Spleen (tissue), 11 donors: ENCODE results near the gene SNAI1. TPM values are rescaled to one million over a fixed set of nuclear protein-coding genes. Genes with fewer than 3 reads are reported as not detected.
"Not testable (repeated sequence)": the region's sequence is repeated elsewhere in the genome, so short reads cannot be mapped to it uniquely, and the experiment has no call there.

Experiments used
- DNase-seq: peaks from one replicate; pipeline ENCODE4 v3.0.0-alpha.2; 2020
- H3K27ac ChIP-seq, 8 donors: fragments of 200-600 bp; sonication (generic) in 7 of 8; 1 replicate in 4 of 8; 2 replicates in 4 of 8; pipeline versions ENCODE4 v1.5.0 to v1.8.0; 2016 to 2021; ENCODE audit warnings: inconsistent platforms in 4 of 8, mild to moderate bottlenecking in 4 of 8, moderate library complexity in 1 of 8
- H3K27me3 ChIP-seq, 7 donors: fragments of 200-600 bp; sonication (generic) in 6 of 7; replicated peaks in 1 of 7; 1 replicate in 4 of 7; 2 replicates in 3 of 7; pipeline versions ENCODE4 v1.5.0 to v1.8.0; 2016 to 2021; ENCODE audit warnings: inconsistent platforms in 3 of 7, mild to moderate bottlenecking in 1 of 7
- H3K36me3 ChIP-seq, 6 donors: fragments of 200-600 bp; sonication (generic) in 5 of 6; 1 replicate in 4 of 6; 2 replicates in 2 of 6; pipeline versions ENCODE4 v1.5.0 to v1.8.0; 2016 to 2021; ENCODE audit warnings: inconsistent platforms in 2 of 6
- H3K4me1 ChIP-seq, 6 donors: fragments of 200-600 bp; sonication (generic) in 5 of 6; 1 replicate in 3 of 6; 2 replicates in 3 of 6; pipeline versions ENCODE4 v1.5.0 to v1.8.0; 2016 to 2021; ENCODE audit warnings: inconsistent platforms in 3 of 6
- H3K4me3 ChIP-seq, 8 donors: fragments of 200-600 bp; sonication (generic) in 7 of 8; 1 replicate in 4 of 8; 2 replicates in 4 of 8; pipeline versions ENCODE4 v1.5.0 to v1.8.0; 2016 to 2021; ENCODE audit warnings: inconsistent platforms in 4 of 8, mild to moderate bottlenecking in 4 of 8, moderate library complexity in 2 of 8
- H3K9me3 ChIP-seq, 8 donors: fragments of 200-600 bp; sonication (generic) in 7 of 8; 1 replicate in 4 of 8; 2 replicates in 4 of 8; pipeline versions ENCODE4 v1.5.0 to v1.8.0; 2016 to 2021; ENCODE audit warnings: inconsistent platforms in 4 of 8
- CTCF ChIP-seq, 11 experiments: fragments of 200-600 bp in 7 of 11; fragments of 450-650 bp in 4 of 11; sonication (generic) in 4 of 11; IDR thresholded peaks in 8 of 11; conservative IDR thresholded peaks in 3 of 11; 1 replicate in 7 of 11; 2 replicates in 4 of 11; pipeline versions ENCODE4 v1.4.0 to v1.8.0; 2016 to 2021; ENCODE audit warnings: antibody characterized with exemption in 11 of 11, inconsistent platforms in 4 of 11, mild to moderate bottlenecking in 1 of 11
- POLR2A ChIP-seq, 3 donors: fragments of 450-650 bp; IDR thresholded peaks; one replicate each; pipeline ENCODE4 v1.5.1; 2017; ENCODE audit warnings: antibody characterized with exemption in 3 of 3, mild to moderate bottlenecking in 1 of 3
- POLR2AphosphoS5 ChIP-seq, 3 donors: sonication (generic); formaldehyde crosslinking; IDR thresholded peaks; one replicate each; pipeline ENCODE4 v1.5.1; 2017; ENCODE audit warnings: antibody characterized with exemption in 3 of 3
- WGBS, 5 donors: extraction: QIAGEN DNeasy Blood & Tissue Kit in 3 of 5; methylation state at CpG; one replicate each; pipeline versions ENCODE4 v1.1.5 to v1.1.7; 2013 to 2018; 5-methylcytosine and 5-hydroxymethylcytosine counted together
- intact Hi-C: fragments of 100-400 bp; cut with DNase I; formaldehyde crosslinking; loops from one replicate; pipeline ENCODE4 v1.15.0; 2023; ENCODE audit warnings: low total_unique reads
- polyA plus RNA-seq, 3 donors: library from polyadenylated mRNA; stranded (reverse); fragments of 200-250 nt; gene quantifications; one replicate each; pipeline ENCODE4 v1.2.1, GENCODE V29; 2013
- total RNA-seq, 7 donors: library from RNA; depleted of rRNA in 3 of 7; stranded (reverse); fragments of >200 nt in 3 of 7; fragmentation: NEBNext Ultra II Directional in 4 of 7; extraction: Animal tissue kit (Norgen Biotek cat#: 25700) in 4 of 7; gene quantifications; one replicate each; pipeline versions ENCODE4 v1.1.0 to v1.2.1, GENCODE V29; 2016 to 2021
- donor health status: healthy with polysubstance abuse.
- donor health status: DM: no; HTN: no; CAD: no; lungs with moderate emphysema.
- donor health status: DM: no; HTN: no; CAD: no.
- donor health status: Bipolar disorder and iron deficiency.
- donor health status: healthy.
- donor health status: DM: no; HTN: no; CAD: no.
- donor health status: DM: yes; HTN: yes; CAD: no.

SNAI1 gene
- total and polyA plus RNA-seq, 10 donors = 1.3 to 10.5 (median 5.2) TPM

DNA sequence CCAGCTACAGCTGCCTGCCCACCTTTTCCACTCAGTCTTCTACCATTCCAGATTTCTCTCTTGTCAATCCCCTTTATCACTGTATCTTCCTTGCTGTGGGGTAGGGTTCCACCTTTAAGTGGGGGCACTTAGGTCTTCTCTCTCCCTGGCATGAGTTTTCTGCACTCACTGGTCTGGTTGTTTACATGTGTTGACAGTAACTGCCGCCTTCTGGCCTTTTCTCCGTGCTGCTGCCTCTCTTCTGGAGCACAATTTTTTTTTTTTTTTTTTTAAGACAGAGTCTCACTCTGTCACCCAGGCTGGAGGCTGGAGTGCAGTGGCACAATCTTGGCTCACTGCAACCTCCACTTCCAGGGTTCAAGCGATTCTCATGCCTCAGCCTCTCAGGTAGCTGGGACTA is 34.6 kb upstream of the SNAI1 start:
- Histone ChIP-seq H3K4me1 (peaks cover 0 to 36% (median 11%) of the 10 kb centered on the region in 6 donors), H3K27me3 (no peaks in the 10 kb centered on the region), H3K4me3 (no peak overlapping the region), H3K9me3 (no peaks in the 10 kb centered on the region), H3K36me3 (peaks cover 7 to 100% (median 89%) of the 10 kb centered on the region in 6 donors), H3K27ac (no peak overlapping the region)
- intact Hi-C loops = no loop called here
- DNase-seq = no peak
- 90 to 97% (median 95%) methylated on average over 3 of the region's 3 CpGs for WGBS, 5 donors
- no peak for TF ChIP-seq POLR2A (IDR thresholded peaks at IDR 0.05)
- TF ChIP-seq CTCF (IDR thresholded peaks at IDR 0.05 in 8 of 11, conservative IDR thresholded peaks at IDR 0.05 in 3 of 11) = no peak
- no peak for TF ChIP-seq POLR2AphosphoS5 (IDR thresholded peaks at IDR 0.05)

GRCh38 chr20:49948809-49949507 is 33.8 kb upstream of the SNAI1 start:
- WGBS, 5 donors = 73 to 90% (median 83%) methylated on average over 11 of the region's 11 CpGs
- DNase-seq = no peak

DNA sequence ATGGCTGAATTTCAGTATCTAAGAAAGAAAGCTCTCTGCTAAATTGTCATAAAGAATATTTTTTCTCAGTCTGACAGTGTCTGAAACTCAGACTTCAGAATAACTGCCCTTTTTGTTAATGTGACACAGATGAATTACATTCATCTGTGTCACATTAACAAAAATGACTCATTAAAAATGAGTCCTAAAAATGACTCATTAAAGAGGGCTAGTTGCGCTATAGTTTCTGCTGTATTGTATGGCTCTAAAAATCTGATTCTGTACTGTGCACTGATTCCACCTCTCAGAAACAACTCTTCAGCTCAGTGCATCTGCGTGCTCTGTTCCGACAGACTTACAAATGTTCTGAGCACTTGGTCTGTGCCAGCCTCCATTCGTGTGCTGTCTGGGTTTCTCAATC is 31.6 kb upstream of the SNAI1 start:
- no peaks in the 10 kb centered on the region for H3K27me3 ChIP-seq
- TF ChIP-seq POLR2AphosphoS5 (IDR thresholded peaks at IDR 0.05) (no peak), CTCF (IDR thresholded peaks at IDR 0.05 in 8 of 11, conservative IDR thresholded peaks at IDR 0.05 in 3 of 11) (no peak), POLR2A (IDR thresholded peaks at IDR 0.05) (no peak)
- H3K4me3 ChIP-seq = no peak overlapping the region
- intact Hi-C loops = no loop called here
- no peak for DNase-seq
- H3K27ac ChIP-seq = no peak overlapping the region
- 82 to 96% (median 92%) methylated on average over 4 of the region's 4 CpGs for WGBS, 5 donors
- H3K4me1 ChIP-seq = peaks cover 0 to 10% (median 0%) of the 10 kb centered on the region in 6 donors
- peaks cover 6 to 100% (median 95%) of the 10 kb centered on the region in 6 donors for H3K36me3 ChIP-seq
- no peaks in the 10 kb centered on the region for H3K9me3 ChIP-seq

More at GRCh38 chr20:49948809-49949507, 33.8 kb upstream of the SNAI1 start:
- TF ChIP-seq POLR2A (IDR thresholded peaks at IDR 0.05) = no peak
- TF ChIP-seq POLR2AphosphoS5 (IDR thresholded peaks at IDR 0.05) = no peak
- no peak for TF ChIP-seq CTCF (IDR thresholded peaks at IDR 0.05 in 8 of 11, conservative IDR thresholded peaks at IDR 0.05 in 3 of 11)
- Histone ChIP-seq H3K36me3 (peaks cover 7 to 100% (median 93%) of the 10 kb centered on the region in 6 donors), H3K4me3 (no peak overlapping the region), H3K27ac (no peak overlapping the region), H3K4me1 (peaks cover 0 to 31% (median 8%) of the 10 kb centered on the region in 6 donors), H3K9me3 (no peaks in the 10 kb centered on the region), H3K27me3 (no peaks in the 10 kb centered on the region)
- intact Hi-C loops = no loop called here

DNA sequence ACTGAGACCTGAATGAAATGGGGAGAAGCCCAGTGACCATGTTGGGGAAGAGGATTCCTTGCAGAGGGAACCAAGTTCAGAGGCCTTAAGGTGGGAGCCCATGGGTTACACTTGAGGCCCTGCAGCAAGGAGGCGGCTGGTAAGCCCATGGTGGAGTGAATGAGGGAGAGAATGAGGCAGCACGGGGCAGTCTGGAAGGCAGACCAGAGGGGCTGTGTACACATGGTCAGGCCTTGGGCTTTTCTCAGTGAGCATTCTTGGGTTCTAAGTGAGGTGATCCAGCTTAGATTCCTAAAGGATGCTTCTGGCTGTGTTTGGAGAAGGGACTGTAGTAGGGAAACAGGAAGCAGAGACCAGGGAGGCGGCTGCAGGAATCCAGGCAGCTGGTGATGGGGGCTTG is 27.6 kb upstream of the SNAI1 start:
- no peak overlapping the region for H3K27ac ChIP-seq
- peaks cover 6 to 100% (median 82%) of the 10 kb centered on the region in 6 donors for H3K36me3 ChIP-seq
- WGBS, 5 donors = 92 to 100% (median 96%) methylated on average over 3 of the region's 3 CpGs
- H3K4me1 ChIP-seq = peaks cover 0 to 11% (median 0%) of the 10 kb centered on the region in 6 donors
- intact Hi-C loops = no loop called here
- no peaks in the 10 kb centered on the region for H3K27me3 ChIP-seq
- DNase-seq = peak; percentile 40
- H3K4me3 ChIP-seq = no peak overlapping the region
- no peaks in the 10 kb centered on the region for H3K9me3 ChIP-seq
- TF ChIP-seq POLR2A (IDR thresholded peaks at IDR 0.05) = no peak
- TF ChIP-seq POLR2AphosphoS5 (IDR thresholded peaks at IDR 0.05) = peak in 1 of 3 donors; percentile 33

DNA sequence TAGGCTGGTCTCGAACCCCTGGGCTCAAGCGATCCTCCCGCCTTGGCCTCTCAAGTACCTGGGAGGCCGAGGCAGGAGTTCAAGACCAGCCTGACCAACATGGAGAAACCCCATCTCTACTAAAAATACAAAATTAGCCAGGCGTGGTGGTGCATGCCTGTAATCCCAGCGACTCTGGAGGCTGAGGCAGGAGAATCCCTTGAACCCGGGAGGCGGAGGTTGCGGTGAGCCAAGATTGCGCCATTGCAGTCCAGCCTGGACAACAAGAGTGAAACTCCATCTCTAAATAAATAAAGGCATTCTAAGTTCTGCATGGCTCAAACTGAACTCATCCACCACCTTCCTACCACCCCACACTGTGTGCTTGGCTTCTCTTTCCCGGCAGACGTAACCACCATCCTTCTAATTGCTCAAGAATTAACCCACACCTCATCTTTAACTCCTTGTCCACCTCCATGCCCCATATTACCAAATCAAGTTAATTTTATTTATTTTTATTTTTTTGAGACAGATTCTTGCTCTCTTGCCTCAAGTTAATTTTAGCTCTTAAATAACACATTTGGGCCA is 26.9 kb upstream of the SNAI1 start:
- peaks cover 6 to 100% (median 75%) of the 10 kb centered on the region in 6 donors for H3K36me3 ChIP-seq
- H3K27me3 ChIP-seq, H3K4me3 ChIP-seq, H3K9me3 ChIP-seq, intact Hi-C loops, H3K27ac ChIP-seq: not testable (repeated sequence)
- peaks cover 0 to 11% (median 0%) of the 10 kb centered on the region in 6 donors for H3K4me1 ChIP-seq
- peak; percentile 7 for DNase-seq
- 86 to 94% (median 90%) methylated on average over 12 of the region's 12 CpGs for WGBS, 5 donors
